HepG2 (cell line): ENCODE measurements around the gene LRRC34. TPM values are rescaled to one million over a fixed set of nuclear protein-coding genes. Genes with fewer than 3 reads are reported as not detected.

Experiments used
- ATAC-seq: fragments of 200-7000 bp; cut with Tn5 transposase; 3 replicates; pipeline ENCODE4 v1.9.1; 2020; ENCODE audit warnings: mild to moderate bottlenecking, moderate library complexity
- BruUV-seq: library from RNA; stranded (reverse); fragments of 400-500 nt; replicated peaks from 2 replicates; lab custom pipeline; 2021; lab: Mats Ljungman, UMichigan
- CTCF ChIA-PET: fragments of 300-600 bp; formaldehyde crosslinking; extraction: SDS; loops from one replicate; lab custom pipeline; 2021; ENCODE audit warnings: low total read pairs, inconsistent platforms, low intra/inter-chr PET ratio; lab: Yijun Ruan, JAX
- POLR2A ChIA-PET: fragments of 350-600 bp; sonication (Branson Sonifier 250); formaldehyde crosslinking; loops from one replicate; lab custom pipeline; 2020; ENCODE audit warnings: antibody characterized with exemption, inconsistent platforms; lab: Yijun Ruan, JAX
- DNase-seq: peaks from one replicate; pipeline ENCODE4 v3.0.0-alpha.2; 2015; ENCODE audit warnings: low spot score
- FAIRE-seq: peaks from 3 replicates; lab custom pipeline; 2011; peaks lifted over from hg19 to GRCh38; lab: Jason Lieb, UNC
- H2AFZ ChIP-seq: one replicate; pipeline ENCODE4 v1.6.1; 2011; ENCODE audit warnings: low read length, inconsistent platforms
- H3K27ac ChIP-seq: fragments of 300-600 bp; 3 replicates; pipeline ENCODE4 v1.8.0; 2011; ENCODE audit warnings: mixed run types, mild to moderate bottlenecking, mixed read lengths, low read length, inconsistent platforms; ENCODE audit not compliant: insufficient read depth; ENCODE audit errors: extremely low read length
- H3K27me3 ChIP-seq, 2 experiments: fragments of 200-600 bp in 1 of 2; 2 replicates in 1 of 2; 3 replicates in 1 of 2; pipeline versions ENCODE4 v1.6.0 to v1.8.0; 2011; ENCODE audit warnings: low read length in 2 of 2, mild to moderate bottlenecking in 2 of 2, moderate library complexity in 2 of 2, inconsistent platforms in 1 of 2; ENCODE audit not compliant: insufficient read depth in 2 of 2, control insufficient read depth in 1 of 2
- H3K36me3 ChIP-seq, 2 experiments: fragments of 200-600 bp in 1 of 2; replicated peaks in 1 of 2; 2 replicates in 1 of 2; 3 replicates in 1 of 2; pipeline versions ENCODE4 v1.5.1 to v1.8.0; 2011; ENCODE audit warnings: low read length in 2 of 2, inconsistent platforms in 1 of 2; ENCODE audit not compliant: insufficient read depth in 2 of 2, control insufficient read depth in 1 of 2
- H3K4me1 ChIP-seq: 2 replicates; pipeline ENCODE4 v1.5.1; 2012; ENCODE audit warnings: low read length, inconsistent platforms; ENCODE audit not compliant: insufficient read depth
- H3K4me2 ChIP-seq: 2 replicates; pipeline ENCODE4 v1.6.0; 2011; ENCODE audit warnings: low read depth, low read length, inconsistent platforms
- H3K4me3 ChIP-seq, 3 experiments: fragments of 200-600 bp in 1 of 3; sonication (generic), shearing (Covaris generic) in 1 of 3; replicated peaks in 1 of 3; 2 replicates each; pipeline ENCODE4 v1.5.1; 2011 to 2016; ENCODE audit warnings: low read length in 3 of 3, inconsistent platforms in 2 of 3, low read depth in 2 of 3, mild to moderate bottlenecking in 2 of 3, control low read depth in 1 of 3, mixed read lengths in 1 of 3; ENCODE audit not compliant: insufficient read depth in 1 of 3
- H3K79me2 ChIP-seq: one replicate; pipeline ENCODE4 v1.6.1; 2011; ENCODE audit warnings: low read length, inconsistent platforms; ENCODE audit not compliant: insufficient read depth
- H3K9ac ChIP-seq: 2 replicates; pipeline ENCODE4 v1.6.0; 2011; ENCODE audit warnings: mild to moderate bottlenecking, low read depth, low read length, inconsistent platforms; ENCODE audit not compliant: insufficient read depth
- H3K9me3 ChIP-seq: 2 replicates; pipeline ENCODE4 v1.5.1; 2012; ENCODE audit warnings: mild to moderate bottlenecking, low read length
- H4K20me1 ChIP-seq: 2 replicates; pipeline ENCODE4 v1.6.0; 2011; ENCODE audit warnings: inconsistent platforms, mild to moderate bottlenecking, low read length, moderate library complexity; ENCODE audit not compliant: insufficient read depth
- BCLAF1 ChIP-seq: fragments of 450-650 bp; IDR thresholded peaks from 2 replicates; pipeline ENCODE4 v1.6.1; 2017; ENCODE audit warnings: mild to moderate bottlenecking
- ETV5 ChIP-seq: IDR thresholded peaks from 2 replicates; pipeline ENCODE4 v1.6.1; 2018; ENCODE audit warnings: missing biosample characterization, missing genetic modification reagents, inconsistent platforms, borderline replicate concordance
- ETV6 ChIP-seq: sonication (generic); formaldehyde crosslinking; conservative IDR thresholded peaks from 2 replicates; pipeline ENCODE4 v1.4.0; 2020; ENCODE audit warnings: missing genetic modification reagents
- HCFC1 ChIP-seq: fragments of 150-350 bp; IDR thresholded peaks from 2 replicates; pipeline ENCODE4 v1.6.1; 2014; ENCODE audit warnings: low read depth, low read length
- LCORL ChIP-seq, 2 experiments: fragments of 450-650 bp in 1 of 2; sonication (generic) in 1 of 2; formaldehyde crosslinking in 1 of 2; IDR thresholded peaks; 2 replicates each; pipeline versions ENCODE4 v1.5.0 to v1.6.1; 2017 to 2020; ENCODE audit warnings: antibody characterized with exemption in 1 of 2, missing genetic modification reagents in 1 of 2
- MTERF4 ChIP-seq: sonication (generic); formaldehyde crosslinking; IDR thresholded peaks from 2 replicates; pipeline ENCODE4 v1.8.0; 2023; ENCODE audit warnings: mild to moderate bottlenecking, missing genetic modification reagents
- NAIF1 ChIP-seq: sonication (generic); formaldehyde crosslinking; IDR thresholded peaks from 2 replicates; pipeline ENCODE4 v1.5.0; 2020; ENCODE audit warnings: mild to moderate bottlenecking, missing genetic modification reagents, borderline replicate concordance
- PBX3 ChIP-seq: sonication (generic); formaldehyde crosslinking; IDR thresholded peaks from 2 replicates; pipeline ENCODE4 v1.8.1; 2023; ENCODE audit warnings: missing genetic modification reagents, inconsistent platforms, borderline replicate concordance
- PITX1 ChIP-seq: sonication (generic); formaldehyde crosslinking; IDR thresholded peaks from 2 replicates; pipeline ENCODE4 v1.5.1; 2020; ENCODE audit warnings: mild to moderate bottlenecking, missing genetic modification reagents
- SPEN ChIP-seq: sonication (generic); formaldehyde crosslinking; IDR thresholded peaks from 2 replicates; pipeline ENCODE4 v1.5.1; 2020; ENCODE audit warnings: low read depth, mild to moderate bottlenecking, missing genetic modification reagents
- TGIF2 ChIP-seq: IDR thresholded peaks from 2 replicates; pipeline ENCODE4 v1.6.1; 2016; ENCODE audit warnings: control low read depth, missing compliant biosample characterization
- THYN1 ChIP-seq: sonication (generic); formaldehyde crosslinking; IDR thresholded peaks from 2 replicates; pipeline ENCODE4 v1.8.1; 2023; ENCODE audit warnings: low read depth, mild to moderate bottlenecking, moderate library complexity, missing genetic modification reagents, borderline replicate concordance
- TSC22D2 ChIP-seq: sonication (generic); formaldehyde crosslinking; IDR thresholded peaks from 2 replicates; pipeline ENCODE4 v1.5.1; 2020; ENCODE audit warnings: missing genetic modification reagents, mild to moderate bottlenecking, borderline replicate concordance
- ZNF17 ChIP-seq: sonication (generic); formaldehyde crosslinking; IDR thresholded peaks from 2 replicates; pipeline ENCODE4 v1.5.0; 2020; ENCODE audit warnings: mild to moderate bottlenecking, missing genetic modification reagents
- ZNF3 ChIP-seq: IDR thresholded peaks from 2 replicates; pipeline ENCODE4 v1.7.0; 2017; ENCODE audit warnings: inconsistent platforms
- ZNF414 ChIP-seq: sonication (generic); formaldehyde crosslinking; IDR thresholded peaks from 2 replicates; pipeline ENCODE4 v1.5.0; 2020; ENCODE audit warnings: missing genetic modification reagents
- ZNF605 ChIP-seq: sonication (generic); formaldehyde crosslinking; IDR thresholded peaks from 2 replicates; pipeline ENCODE4 v1.8.0; 2022; ENCODE audit warnings: mild to moderate bottlenecking, missing genetic modification reagents
- ZNF644 ChIP-seq: IDR thresholded peaks from 2 replicates; pipeline ENCODE4 v1.6.1; 2016; ENCODE audit warnings: low read depth
- ZNF720 ChIP-seq: sonication (generic); formaldehyde crosslinking; IDR thresholded peaks from 2 replicates; pipeline ENCODE4 v1.4.0; 2020; ENCODE audit warnings: missing genetic modification reagents
- WGBS: methylation state at CpG from one replicate; pipeline ENCODE4 v1.1.6; 2017; ENCODE audit warnings: low lambda C conversion rate; 5-methylcytosine and 5-hydroxymethylcytosine counted together
- in situ Hi-C: cut with HindIII; loops from 2 replicates; pipeline ENCODE4 v1.10.0; 2017; ENCODE audit warnings: low pct_unique_long_range_greater_than_20kb; ENCODE audit not compliant: extremely low pct_ligation_motif_present
- intact Hi-C: fragments of 100-400 bp; cut with micrococcal nuclease; formaldehyde crosslinking; loops from one replicate; pipeline ENCODE4 v1.10.0; 2022; ENCODE audit not compliant: unreplicated experiment
- polyA plus RNA-seq, 8 experiments: library from polyadenylated mRNA; depleted of rRNA in 3 of 8; stranded (reverse) in 7 of 8; unstranded in 1 of 8; fragments of >200 nt; fragmentation: Illumina TruSeq in 4 of 8; extraction: Trizol in 4 of 8; gene quantifications; 2 replicates each; pipeline versions ENCODE4 v1.2.1 to v1.2.3, GENCODE V29; 2011 to 2016; ENCODE audit warnings: low read depth in 4 of 8, missing spikeins in 1 of 8, mixed read lengths in 1 of 8; ENCODE audit not compliant: insufficient read depth in 1 of 8
- total RNA-seq, 5 experiments: library from RNA; depleted of rRNA; stranded (reverse); fragments of >200 nt; fragmentation: Illumina TruSeq; extraction: Trizol; gene quantifications; 2 replicates each; pipeline ENCODE4 v1.2.3, GENCODE V29; 2016; ENCODE audit warnings: low read depth in 1 of 5

The LRRC34 gene
- total and polyA plus RNA-seq, 2 of the 13 experiments (the other 11 are each of a cell fraction or from before 2014, with no cell fraction given) = not detected

GRCh38 chr3:169861871-169862270 lies 49.2 kb upstream of the LRRC34 start:
- Histone ChIP-seq H4K20me1 (no peaks in the 10 kb centered on the region), H3K9ac (no peak overlapping the region), H3K4me3 (no peak overlapping the region), H3K36me3 (no peaks in the 10 kb centered on the region), H3K4me2 (no peak overlapping the region), H2AFZ (no peak overlapping the region), H3K4me1 (no peaks in the 10 kb centered on the region), H3K79me2 (no peaks in the 10 kb centered on the region), H3K27me3 (no peaks in the 10 kb centered on the region; a peak in 1 of 5 replicates), H3K27ac (no peak overlapping the region), H3K9me3 (no peaks in the 10 kb centered on the region)
- 21% methylated on average over 3 of the region's 5 CpGs for WGBS
- in situ Hi-C loops (loop anchor here (10.0 kb wide), 1 partner anchor 173 kb away; the partner anchor contains the start of gene GPR160), intact Hi-C loops (loop anchor here (5.0 kb wide), 2 partner anchors 100 to 175 kb away; partner anchors contain the start of gene GPR160)
- no TSS peak for BruUV-seq
- TF ChIP-seq PBX3 (CRISPR knock-in tag) = no peak
- no peak for TF ChIP-seq LCORL (IDR thresholded peaks at IDR 0.05)
- no peak for TF ChIP-seq LCORL (CRISPR knock-in tag; IDR thresholded peaks at IDR 0.05)
- TF ChIP-seq MTERF4 (CRISPR knock-in tag) = no peak
- no peak for TF ChIP-seq PITX1 (CRISPR knock-in tag)
- no peak for TF ChIP-seq NAIF1
- no peak for TF ChIP-seq THYN1 (CRISPR knock-in tag)
- no peak for TF ChIP-seq ZNF17 (CRISPR knock-in tag)
- no peak for TF ChIP-seq ZNF605 (CRISPR knock-in tag)
- TF ChIP-seq ZNF644 = no peak
- TF ChIP-seq HCFC1 = no peak
- no peak for TF ChIP-seq ZNF720 (CRISPR knock-in tag)
- TF ChIP-seq ETV6 (CRISPR knock-in tag) = no peak
- TF ChIP-seq BCLAF1 = no peak
- no peak for TF ChIP-seq ZNF3 (CRISPR knock-in tag)
- TF ChIP-seq TSC22D2 (CRISPR knock-in tag) = no peak
- TF ChIP-seq ETV5 (CRISPR knock-in tag) = no peak
- TF ChIP-seq TGIF2 = no peak
- TF ChIP-seq SPEN (CRISPR knock-in tag) = no peak
- TF ChIP-seq ZNF414 (CRISPR knock-in tag) = no peak
- ATAC-seq (no peak), DNase-seq (no peak), FAIRE-seq (no peak)
- ChIA-PET CTCF (no interaction called here), POLR2A (no interaction called here)
